Measurements from ENCODE around the gene RBM19. TPM values are rescaled to one million over a fixed set of nuclear protein-coding genes. Genes with fewer than 3 reads are reported as not detected.

Gene RBM19
- polyA plus RNA-seq, 1 experiment: 15.5 TPM

GRCh38 chr12:113955109-113955970, 10.8 kb downstream of the RBM19 start:
- POLR2A ChIA-PET: no interaction called here

GRCh38 chr12:113954547-113954946, 11.6 kb downstream of the RBM19 start:
- Histone ChIP-seq H3K27me3 (ENCODE audit: control insufficient read depth, insufficient read depth, low read length) (no peaks in the 10 kb centered on the region), H3K4me3 (ENCODE audit: low read depth, low read length) (no peak overlapping the region), H3K36me3 (ENCODE audit: control insufficient read depth, insufficient read depth, low read length) (peaks cover 30% of the 10 kb centered on the region)
- DNase-seq (ENCODE audit: low read depth): no peak
- TF ChIP-seq CTCF (IDR thresholded peaks at IDR 0.05; ENCODE audit: insufficient read depth, low read depth, low read length): no peak
- CTCF ChIA-PET: interaction anchor here (0.6 to 2.0 kb wide), 3 partner anchors 11 to 916 kb away, joined by 3 to 8 read pairs (median 6); partner anchors contain the start of gene RBM19
- POLR2A ChIA-PET: no interaction called here

More at GRCh38 chr12:113955109-113955970, 10.8 kb downstream of the RBM19 start:
- DNase-seq (ENCODE audit: low read depth): no peak
- TF ChIP-seq CTCF (IDR thresholded peaks at IDR 0.05; ENCODE audit: insufficient read depth, low read depth, low read length): peak; percentile 63
- H3K4me3 ChIP-seq (ENCODE audit: low read depth, low read length): no peak overlapping the region
- no peaks in the 10 kb centered on the region for H3K27me3 ChIP-seq (ENCODE audit: control insufficient read depth, insufficient read depth, low read length)
- peaks cover 33% of the 10 kb centered on the region for H3K36me3 ChIP-seq (ENCODE audit: control insufficient read depth, insufficient read depth, low read length)
- CTCF ChIA-PET: interaction anchor here (0.6 to 2.0 kb wide), 3 partner anchors 11 to 916 kb away, joined by 3 to 8 read pairs (median 6); partner anchors contain the start of gene RBM19

GRCh38 chr12:113950873-113951272, 15.3 kb downstream of the RBM19 start:
- peaks cover 27% of the 10 kb centered on the region for H3K36me3 ChIP-seq (ENCODE audit: control insufficient read depth, insufficient read depth, low read length)
- ChIA-PET CTCF (interaction anchor here (1.3 kb wide), 1 partner anchor 10 kb away, joined by 3 read pairs; no protein-coding TSS in a partner anchor), POLR2A (no interaction called here)
- no peaks in the 10 kb centered on the region for H3K27me3 ChIP-seq (ENCODE audit: control insufficient read depth, insufficient read depth, low read length)
- no peak for DNase-seq (ENCODE audit: low read depth)
- no peak for TF ChIP-seq CTCF (IDR thresholded peaks at IDR 0.05; ENCODE audit: insufficient read depth, low read depth, low read length)
- H3K4me3 ChIP-seq (ENCODE audit: low read depth, low read length): no peak overlapping the region

GRCh38 chr12:113949321-113950305, 16.5 kb downstream of the RBM19 start:
- peaks cover 24% of the 10 kb centered on the region for H3K36me3 ChIP-seq (ENCODE audit: control insufficient read depth, insufficient read depth, low read length)
- no peaks in the 10 kb centered on the region for H3K27me3 ChIP-seq (ENCODE audit: control insufficient read depth, insufficient read depth, low read length)
- CTCF ChIA-PET: no interaction called here
- DNase-seq (ENCODE audit: low read depth): no peak
- no peak for TF ChIP-seq CTCF (IDR thresholded peaks at IDR 0.05; ENCODE audit: insufficient read depth, low read depth, low read length)
- no peak overlapping the region for H3K4me3 ChIP-seq (ENCODE audit: low read depth, low read length)
- POLR2A ChIA-PET: no interaction called here
